Measurements from ENCODE around the gene MRPL39. TPM values are rescaled to one million over a fixed set of nuclear protein-coding genes. Genes with fewer than 3 reads are reported as not detected.

Gene MRPL39
- total and polyA plus RNA-seq, 2 experiments from 2014 or later, result 50.5 to 132 TPM

GRCh38 chr21:25569711-25570110 lies 37.6 kb downstream of the MRPL39 start (continued):
- TF ChIP-seq REST (IDR thresholded peaks at IDR 0.05; ENCODE audit: unreplicated experiment), result no peak
- no peak for TF ChIP-seq CREB1 (CRISPR knock-in tag; IDR thresholded peaks at IDR 0.05; ENCODE audit: low read depth)
- no peak for TF ChIP-seq ETS1 (IDR thresholded peaks at IDR 0.05)
- no peak for TF ChIP-seq POLR2AphosphoS5 (IDR thresholded peaks at IDR 0.05; ENCODE audit: low read depth)
- no peak for TF ChIP-seq EZH2phosphoT487 (IDR thresholded peaks at IDR 0.05; ENCODE audit: unreplicated experiment)
- TF ChIP-seq CTCF (conservative IDR thresholded peaks at IDR 0.05; ENCODE audit: low read depth in 2 of 2), result no peak
- no peak for TF ChIP-seq ZNF331 (CRISPR knock-in tag; IDR thresholded peaks at IDR 0.05; ENCODE audit: low read depth)

GRCh38 chr21:25569084-25569483 lies 38.2 kb downstream of the MRPL39 start:
- DNase-seq (ENCODE audit: low spot score) (no peak), ATAC-seq (no peak)
- Mint-ChIP-seq H3K27ac (no peak overlapping the region), H3K9me3 (no peaks in the 10 kb centered on the region), H3K27me3 (ENCODE audit: insufficient read depth, low read depth, poor library complexity) (peaks cover 3% of the 10 kb centered on the region), H3K36me3 (ENCODE audit: low read depth) (no peaks in the 10 kb centered on the region; the same call in 2 of the 3 replicates), H3K4me3 (no peak overlapping the region), H3K4me1 (peaks cover 21% of the 10 kb centered on the region)
- no peaks in the 10 kb centered on the region for H3K36me3 ChIP-seq (ENCODE audit: insufficient read depth)
- H4K20me1 ChIP-seq (replicated peaks; ENCODE audit: insufficient read depth), result no peaks in the 10 kb centered on the region
- no peak overlapping the region for H2AFZ ChIP-seq
- H3K27ac ChIP-seq (ENCODE audit: low read depth), result no peak overlapping the region
- H3K4me1 ChIP-seq (ENCODE audit: insufficient read depth), result peaks cover 9% of the 10 kb centered on the region; the same call in 1 of the 2 replicates
- no peaks in the 10 kb centered on the region for H3K9me2 ChIP-seq (ENCODE audit: insufficient read depth)
- H3K4me2 ChIP-seq, result no peak overlapping the region
- H3K4me3 ChIP-seq, result no peak overlapping the region
- H3K79me2 ChIP-seq (replicated peaks; ENCODE audit: insufficient read depth), result no peaks in the 10 kb centered on the region
- H3F3A ChIP-seq (replicated peaks; ENCODE audit: low read depth), result no peaks in the 10 kb centered on the region
- H3K27me3 ChIP-seq (ENCODE audit: insufficient read depth), result no peaks in the 10 kb centered on the region
- TF ChIP-seq ZNF462 (CRISPR knock-in tag; IDR thresholded peaks at IDR 0.05), result no peak
- TF ChIP-seq POLR2AphosphoS5 (IDR thresholded peaks at IDR 0.05; ENCODE audit: low read depth), result no peak
- no peak for TF ChIP-seq ZNF114 (CRISPR knock-in tag; IDR thresholded peaks at IDR 0.05)
- no peak for TF ChIP-seq CREB1 (CRISPR knock-in tag; IDR thresholded peaks at IDR 0.05; ENCODE audit: low read depth)
- TF ChIP-seq JUNB (IDR thresholded peaks at IDR 0.05; ENCODE audit: unreplicated experiment), result no peak
- TF ChIP-seq NANOG (IDR thresholded peaks at IDR 0.05; ENCODE audit: borderline replicate concordance), result no peak

Data from GM23338 (cell line).